BLaER1 (cell line): ENCODE results near the gene MNX1.
A peak's percentile ranks its signal among the peaks of the same experiment; 100 is the strongest.

Experiments used
- H3K27ac ChIP-seq: shearing (Covaris generic); formaldehyde crosslinking; 2 replicates; pipeline ENCODE4 v1.8.1; 2022
- H3K27me3 ChIP-seq: shearing (Covaris generic); formaldehyde crosslinking; 2 replicates; pipeline ENCODE4 v1.8.1; 2022
- H3K36me3 ChIP-seq: shearing (Covaris generic); formaldehyde crosslinking; 2 replicates; pipeline ENCODE4 v1.8.1; 2022
- H3K4me1 ChIP-seq: shearing (Covaris generic); formaldehyde crosslinking; 2 replicates; pipeline ENCODE4 v1.8.1; 2022
- H3K4me2 ChIP-seq: shearing (Covaris generic); formaldehyde crosslinking; 2 replicates; pipeline ENCODE4 v1.8.1; 2022
- H3K4me3 ChIP-seq: shearing (Covaris generic); formaldehyde crosslinking; 2 replicates; pipeline ENCODE4 v1.8.1; 2022
- H3K9ac ChIP-seq: shearing (Covaris generic); formaldehyde crosslinking; 2 replicates; pipeline ENCODE4 v1.8.1; 2022
- H3K9me3 ChIP-seq: shearing (Covaris generic); formaldehyde crosslinking; 2 replicates; pipeline ENCODE4 v1.8.1; 2022
- H4K20me1 ChIP-seq: shearing (Covaris generic); formaldehyde crosslinking; 2 replicates; pipeline ENCODE4 v1.8.1; 2022
- Cebpa-rat ChIP-seq: shearing (Covaris generic); IDR thresholded peaks from 2 replicates; pipeline ENCODE4 v1.8.1; 2022

Gene MNX1

DNA sequence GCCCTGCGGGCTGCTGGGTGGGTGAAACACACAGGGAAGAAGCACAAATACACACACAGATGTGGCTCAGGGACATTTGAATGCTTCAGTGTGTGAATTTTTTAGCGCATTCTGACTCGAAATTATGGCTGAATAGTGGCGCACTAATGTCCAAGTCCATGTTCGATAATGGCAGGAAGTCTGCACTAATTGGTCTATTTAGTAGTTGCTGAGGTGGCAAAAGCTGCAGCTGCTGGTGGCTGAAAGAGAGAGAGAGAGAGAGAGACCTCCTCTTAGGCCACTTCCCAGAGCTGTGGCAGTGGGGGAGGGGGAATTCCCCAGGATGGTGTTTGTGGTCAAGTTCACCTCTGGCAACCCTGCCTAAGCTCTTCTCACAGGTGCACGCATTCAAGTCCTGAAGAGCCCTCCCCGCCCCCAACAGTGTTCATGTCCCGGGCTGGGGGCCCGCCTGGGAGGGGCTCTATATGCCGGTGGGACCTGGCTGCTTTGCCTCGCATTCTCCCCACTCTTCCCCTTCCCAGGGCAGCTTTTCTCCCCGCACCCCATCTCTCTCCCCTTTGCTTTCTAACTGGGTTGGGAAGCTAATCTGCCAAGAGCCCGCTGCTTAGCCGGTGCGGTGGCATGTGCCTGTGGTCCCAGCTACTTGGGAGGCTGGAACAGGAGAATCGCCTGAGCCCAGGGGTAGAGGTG is 6.0 kb upstream of the MNX1 start:
- no peak overlapping the region for H3K27ac ChIP-seq
- peaks cover 7% of the 10 kb centered on the region for H3K4me1 ChIP-seq
- no peak overlapping the region for H3K4me3 ChIP-seq
- H3K27me3 ChIP-seq: peaks cover 100% of the 10 kb centered on the region
- H3K4me2 ChIP-seq: no peak overlapping the region
- H3K9ac ChIP-seq: no peak overlapping the region
- H3K36me3 ChIP-seq: no peaks in the 10 kb centered on the region
- peaks cover 99% of the 10 kb centered on the region for H4K20me1 ChIP-seq
- H3K9me3 ChIP-seq: peaks cover 24% of the 10 kb centered on the region
- TF ChIP-seq Cebpa-rat: no peak

DNA sequence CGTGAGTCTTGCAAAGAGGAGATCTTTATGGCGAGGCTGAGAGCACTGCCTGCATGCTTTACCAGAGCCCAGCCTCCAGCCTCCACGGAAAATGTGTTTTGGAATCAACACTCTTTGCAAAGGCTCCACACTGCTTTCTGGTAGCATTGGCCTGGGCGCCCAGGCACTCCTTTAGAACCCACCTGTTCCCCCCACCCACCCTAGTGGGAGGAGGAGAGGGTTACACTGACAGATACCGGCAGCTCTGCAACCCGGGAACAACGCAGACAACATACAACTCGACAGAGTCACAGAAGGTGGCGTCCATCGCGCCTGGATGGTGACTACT is 5.5 kb upstream of the MNX1 start:
- Histone ChIP-seq H3K27me3 (peaks cover 100% of the 10 kb centered on the region), H3K4me2 (no peak overlapping the region), H3K36me3 (no peaks in the 10 kb centered on the region), H3K27ac (no peak overlapping the region), H3K9ac (no peak overlapping the region), H3K9me3 (peaks cover 20% of the 10 kb centered on the region), H3K4me3 (no peak overlapping the region), H4K20me1 (peaks cover 99% of the 10 kb centered on the region), H3K4me1 (peaks cover 12% of the 10 kb centered on the region)
- TF ChIP-seq Cebpa-rat: no peak

DNA sequence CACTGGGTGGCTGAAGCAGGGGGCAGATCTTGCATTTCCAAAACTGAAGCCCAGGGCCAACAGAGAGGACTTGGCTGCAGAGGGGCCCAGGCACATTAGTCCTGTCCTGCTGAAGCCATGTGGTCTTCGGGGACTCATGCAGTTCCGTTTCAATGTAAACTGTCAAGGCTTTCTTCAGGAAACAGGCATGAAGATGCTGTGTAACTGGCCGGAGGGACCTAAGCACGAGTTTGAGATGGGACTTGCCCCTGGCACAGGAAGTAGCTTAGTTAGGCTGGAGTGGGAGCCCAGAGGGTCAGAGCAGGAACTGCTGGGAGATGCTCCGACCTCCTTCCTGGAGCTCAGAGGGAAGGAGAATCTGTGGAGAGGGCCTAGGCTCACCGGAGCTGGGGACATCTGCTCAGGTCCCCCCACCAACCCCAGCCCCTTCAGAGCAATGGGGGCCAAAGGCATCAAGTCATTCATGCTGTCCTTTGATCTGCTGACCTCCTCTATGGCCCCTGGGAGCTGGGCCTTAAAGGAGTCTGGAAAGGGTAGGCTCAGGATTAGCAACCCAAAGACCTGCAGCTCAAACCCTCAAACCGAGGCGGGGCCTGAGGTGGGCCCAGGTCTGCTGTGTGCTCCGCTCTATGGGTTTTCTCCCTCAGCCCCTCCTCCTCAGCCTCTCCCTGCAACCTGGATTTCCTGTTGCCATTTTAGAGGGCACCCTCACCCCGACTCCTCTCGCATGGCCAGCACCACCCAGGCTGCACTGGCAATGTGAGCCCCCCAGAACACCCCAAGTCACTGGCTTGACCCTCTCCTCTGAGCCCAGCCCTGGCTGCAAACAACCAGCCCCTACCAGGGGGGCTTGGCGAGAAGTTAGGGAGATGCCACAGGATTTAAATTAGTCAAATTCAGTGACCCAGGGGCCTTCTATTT is 4.4 kb upstream of the MNX1 start:
- Histone ChIP-seq H3K27ac (no peak overlapping the region), H3K4me3 (no peak overlapping the region), H4K20me1 (peaks cover 99% of the 10 kb centered on the region), H3K9ac (no peak overlapping the region), H3K36me3 (no peaks in the 10 kb centered on the region), H3K4me1 (peaks cover 23% of the 10 kb centered on the region), H3K4me2 (no peak overlapping the region), H3K27me3 (peaks cover 100% of the 10 kb centered on the region), H3K9me3 (peaks cover 20% of the 10 kb centered on the region)
- no peak for TF ChIP-seq Cebpa-rat

DNA sequence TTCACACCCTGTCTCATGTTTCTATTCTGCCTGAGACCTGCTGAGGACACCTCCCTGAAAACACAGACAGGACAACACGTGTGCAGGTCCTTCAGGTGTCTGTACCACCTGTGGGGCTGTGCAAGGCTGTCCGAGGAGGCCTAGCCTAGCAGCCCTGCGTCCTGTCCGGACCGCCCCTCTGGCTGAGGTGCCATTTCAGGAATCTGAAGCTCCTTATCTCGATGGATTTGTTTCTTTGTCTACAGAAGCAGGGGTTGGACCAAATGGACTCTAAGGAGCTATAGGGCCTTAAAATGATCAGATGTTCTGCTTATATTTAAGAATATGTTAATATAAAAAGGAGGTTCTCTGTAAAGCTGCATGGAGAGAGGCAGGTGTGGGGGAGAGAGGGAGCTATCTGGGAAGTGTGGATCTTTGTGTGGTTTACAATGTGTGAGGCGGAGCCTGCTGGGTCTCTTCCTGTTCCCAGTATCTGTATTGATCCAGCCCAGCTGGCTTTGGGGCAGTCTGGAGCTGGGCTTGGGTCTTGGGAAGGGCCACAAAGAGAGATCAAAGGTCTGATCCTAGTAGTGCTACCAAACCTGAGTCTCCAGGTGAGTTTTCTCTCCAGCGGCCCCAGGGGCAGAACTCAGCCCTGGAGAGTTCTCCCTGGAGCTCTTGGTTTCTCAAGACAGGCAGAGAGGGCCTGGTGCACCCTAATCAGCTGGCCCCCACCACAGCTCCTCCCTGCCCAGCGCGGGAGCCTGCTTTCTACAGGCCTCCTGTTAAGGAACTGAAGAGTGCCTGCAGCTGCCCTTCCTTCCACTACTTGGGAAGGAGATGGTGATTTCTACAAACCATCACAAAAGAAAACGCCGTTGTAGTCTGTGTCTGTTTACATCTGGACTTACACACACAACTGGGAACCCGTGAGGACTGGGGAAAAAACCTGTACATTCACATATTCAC is 3.4 kb upstream of the MNX1 start:
- peaks cover 23% of the 10 kb centered on the region for H3K4me1 ChIP-seq
- H3K9ac ChIP-seq: no peak overlapping the region
- no peak overlapping the region for H3K4me3 ChIP-seq
- H3K27ac ChIP-seq: no peak overlapping the region
- no peak overlapping the region for H3K4me2 ChIP-seq
- H3K36me3 ChIP-seq: no peaks in the 10 kb centered on the region
- peaks cover 100% of the 10 kb centered on the region for H3K27me3 ChIP-seq
- peaks cover 24% of the 10 kb centered on the region for H3K9me3 ChIP-seq
- no peak for TF ChIP-seq Cebpa-rat
- H4K20me1 ChIP-seq: peaks cover 99% of the 10 kb centered on the region

DNA sequence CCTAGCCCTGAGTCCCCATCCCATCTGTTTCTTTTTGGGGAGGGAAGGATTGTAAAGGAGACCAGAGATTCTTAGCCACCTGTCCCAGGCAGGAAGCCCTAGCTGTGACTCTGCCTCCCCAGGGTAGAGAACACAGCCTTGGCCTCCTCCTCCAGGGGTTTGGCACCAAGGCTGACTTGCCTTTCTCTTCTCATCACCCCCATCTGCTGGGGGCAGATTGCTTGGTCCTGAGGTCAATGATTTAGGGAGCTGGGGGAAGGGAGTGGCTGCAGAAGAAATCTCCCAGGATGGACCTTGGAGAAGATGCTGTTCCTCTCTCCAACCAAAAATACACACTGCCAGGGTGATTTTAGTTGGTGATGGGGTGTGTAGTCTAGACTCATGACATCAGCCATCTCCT is 2.6 kb upstream of the MNX1 start:
- no peak overlapping the region for H3K4me2 ChIP-seq
- H3K27ac ChIP-seq: no peak overlapping the region
- no peak overlapping the region for H3K9ac ChIP-seq

DNA sequence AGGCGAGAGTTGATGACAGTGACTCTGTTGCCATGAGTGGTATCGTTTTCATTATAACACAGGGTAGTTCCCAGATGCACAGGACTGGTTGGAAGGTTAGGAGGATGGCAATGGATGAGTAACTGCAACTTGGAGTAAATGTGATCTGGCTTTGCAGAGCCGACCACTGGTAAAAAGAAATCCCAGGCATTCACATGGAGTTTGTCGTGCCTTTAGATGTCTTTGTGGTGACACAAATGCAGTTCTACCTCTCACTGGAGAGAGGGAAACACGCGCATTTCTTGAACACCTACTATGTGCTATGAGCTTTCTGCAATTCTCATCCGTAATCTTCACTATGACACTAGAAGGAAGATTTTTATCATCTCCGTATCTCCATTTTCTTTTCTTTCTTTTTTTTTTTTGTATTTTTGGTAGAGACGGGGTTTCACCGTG is 1.7 kb upstream of the MNX1 start:
- peaks cover 99% of the 10 kb centered on the region for H4K20me1 ChIP-seq
- peaks cover 23% of the 10 kb centered on the region for H3K4me1 ChIP-seq
- TF ChIP-seq Cebpa-rat: no peak
- no peak overlapping the region for H3K4me2 ChIP-seq
- H3K4me3 ChIP-seq: no peak overlapping the region
- no peaks in the 10 kb centered on the region for H3K36me3 ChIP-seq
- H3K27ac ChIP-seq: no peak overlapping the region
- H3K9ac ChIP-seq: no peak overlapping the region
- peaks cover 100% of the 10 kb centered on the region for H3K27me3 ChIP-seq
- peaks cover 23% of the 10 kb centered on the region for H3K9me3 ChIP-seq

More for the DNA sequence above, 2.6 kb upstream of the MNX1 start:
- Histone ChIP-seq H3K27me3 (peaks cover 100% of the 10 kb centered on the region), H3K36me3 (no peaks in the 10 kb centered on the region), H4K20me1 (peaks cover 99% of the 10 kb centered on the region), H3K9me3 (peaks cover 23% of the 10 kb centered on the region), H3K4me3 (no peak overlapping the region), H3K4me1 (peaks cover 23% of the 10 kb centered on the region)
- TF ChIP-seq Cebpa-rat: no peak

DNA sequence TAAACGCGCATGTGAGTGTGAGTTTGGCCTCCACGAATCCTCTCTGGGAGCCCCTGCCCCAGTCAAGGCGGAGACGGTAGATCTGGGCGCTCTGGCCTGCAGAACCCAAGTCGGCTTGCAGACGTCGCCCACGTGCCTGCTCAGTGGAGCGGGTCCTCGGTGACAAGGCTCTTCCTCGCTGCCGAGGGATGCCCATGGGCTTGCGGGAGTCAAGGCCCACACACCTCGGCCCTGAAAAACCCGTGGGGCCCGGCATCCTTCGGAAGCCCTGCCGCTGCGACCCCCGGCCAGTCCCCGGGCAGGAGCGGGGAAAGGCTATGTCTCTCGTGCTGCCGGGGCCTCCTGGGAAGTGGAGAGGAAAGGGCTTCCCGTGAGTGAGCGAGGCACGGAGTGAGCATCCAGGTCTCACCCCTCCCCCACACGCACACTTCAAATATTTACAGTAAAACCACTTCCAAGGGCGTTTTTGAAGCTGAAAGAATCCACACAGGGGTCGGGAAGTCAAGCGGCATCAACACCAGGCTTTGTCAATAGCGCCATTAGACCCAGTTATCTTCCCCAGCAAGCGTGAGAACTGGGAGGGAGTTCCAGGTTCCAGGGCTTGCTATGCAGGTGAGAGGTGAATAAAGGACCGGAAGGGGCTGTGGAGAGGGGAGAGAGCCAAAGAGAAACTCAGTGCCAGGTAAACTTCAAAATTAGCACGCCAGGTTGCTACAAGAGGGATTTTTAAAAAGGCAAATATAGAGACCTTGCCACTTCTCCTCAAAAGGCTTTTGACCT is 1.1 kb upstream of the MNX1 start:
- peak overlapping the region; percentile 66 for H3K4me3 ChIP-seq

DNA sequence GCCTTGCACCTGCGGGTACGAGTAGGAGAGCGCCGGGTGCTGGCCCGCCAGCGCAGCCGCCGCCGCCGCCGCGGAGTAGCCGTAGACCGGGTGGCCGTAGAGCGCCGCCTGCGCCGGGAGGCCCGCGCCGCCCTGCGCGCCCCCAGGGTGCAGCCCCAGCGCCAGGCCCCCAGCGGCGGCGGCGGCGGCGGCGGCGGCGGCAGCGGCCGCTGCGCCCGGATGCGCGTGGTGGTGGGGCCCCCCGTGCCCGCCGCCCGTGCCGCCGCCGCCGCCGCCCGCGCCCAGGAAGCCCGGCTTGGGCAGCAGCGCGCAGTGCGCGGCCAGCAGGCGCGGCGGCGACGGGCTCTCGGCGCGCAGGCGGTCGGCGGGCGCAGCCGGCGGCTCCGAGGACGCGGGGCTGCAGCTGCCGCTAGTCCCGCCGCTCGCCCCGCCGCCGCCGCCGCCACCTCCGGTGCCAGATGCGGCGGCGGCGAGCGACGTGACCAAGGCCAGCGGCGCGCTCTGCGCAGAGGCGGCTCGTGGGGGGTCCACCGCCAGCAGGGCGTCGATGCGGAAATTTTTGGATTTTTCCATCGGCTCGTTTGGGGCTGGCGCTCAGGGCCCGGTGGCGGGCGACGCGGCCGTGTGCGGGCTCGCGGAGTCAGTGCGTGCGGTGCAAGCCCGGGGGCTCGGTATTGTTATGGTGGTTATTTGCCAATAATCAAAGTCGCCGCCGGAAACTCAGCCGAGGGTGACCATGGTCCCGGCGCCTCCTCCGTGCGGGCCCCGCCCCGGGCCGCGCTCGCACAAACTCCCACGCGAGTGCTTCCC is 480 bp downstream of the MNX1 start:
- H3K4me1 ChIP-seq: peaks cover 18% of the 10 kb centered on the region
- H3K36me3 ChIP-seq: no peaks in the 10 kb centered on the region
- H3K9ac ChIP-seq: no peak overlapping the region
- H3K4me2 ChIP-seq: peak overlapping the region; percentile 78
- peaks cover 100% of the 10 kb centered on the region for H3K27me3 ChIP-seq
- no peak overlapping the region for H3K27ac ChIP-seq
- H4K20me1 ChIP-seq: peaks cover 99% of the 10 kb centered on the region
- H3K9me3 ChIP-seq: peaks cover 32% of the 10 kb centered on the region
- peak overlapping the region; percentile 66 for H3K4me3 ChIP-seq
- no peak for TF ChIP-seq Cebpa-rat

More for the DNA sequence above, 1.1 kb upstream of the MNX1 start:
- peaks cover 21% of the 10 kb centered on the region for H3K4me1 ChIP-seq
- peaks cover 100% of the 10 kb centered on the region for H3K27me3 ChIP-seq
- no peak overlapping the region for H3K27ac ChIP-seq
- H3K4me2 ChIP-seq: peak overlapping the region; percentile 78
- no peak for TF ChIP-seq Cebpa-rat
- peaks cover 23% of the 10 kb centered on the region for H3K9me3 ChIP-seq
- peaks cover 99% of the 10 kb centered on the region for H4K20me1 ChIP-seq
- no peak overlapping the region for H3K9ac ChIP-seq
- no peaks in the 10 kb centered on the region for H3K36me3 ChIP-seq
